Left lung (tissue), 10 donors: ENCODE data around the gene PCDHB8. TPM values are rescaled to one million over a fixed set of nuclear protein-coding genes. Genes with fewer than 3 reads are reported as not detected.
"Not testable (repeated sequence)": the region's sequence is repeated elsewhere in the genome, so short reads cannot be mapped to it uniquely, and the experiment has no call there.

Experiments used
- ATAC-seq: fragments of 200-7000 bp; cut with Tn5 transposase; one replicate; pipeline ENCODE4 v1.9.1; 2020; ENCODE audit warnings: moderate library complexity
- DNase-seq, 4 donors: peaks; one replicate each; pipeline ENCODE4 v3.0.0-alpha.2; 2013 to 2020
- H3K27ac ChIP-seq, 2 donors: fragments of 200-600 bp; sonication (generic) in 1 of 2; one replicate each; pipeline versions ENCODE4 v1.5.0 to v1.8.0; 2020 to 2021
- H3K27me3 ChIP-seq, 2 donors: fragments of 200-600 bp; sonication (generic) in 1 of 2; one replicate each; pipeline versions ENCODE4 v1.5.0 to v1.8.0; 2020 to 2021
- H3K36me3 ChIP-seq, 2 donors: fragments of 200-600 bp; sonication (generic) in 1 of 2; one replicate each; pipeline versions ENCODE4 v1.5.0 to v1.8.0; 2020 to 2021
- H3K4me1 ChIP-seq, 2 donors: fragments of 200-600 bp; one replicate each; pipeline ENCODE4 v1.8.0; 2021
- H3K4me3 ChIP-seq, 2 donors: fragments of 200-600 bp; sonication (generic) in 1 of 2; one replicate each; pipeline versions ENCODE4 v1.5.0 to v1.8.0; 2020 to 2021; ENCODE audit warnings: mild to moderate bottlenecking in 1 of 2
- H3K9me3 ChIP-seq, 2 donors: fragments of 200-600 bp; sonication (generic) in 1 of 2; one replicate each; pipeline versions ENCODE4 v1.5.0 to v1.8.0; 2020 to 2021
- CTCF ChIP-seq, 2 donors: fragments of 200-600 bp; sonication (generic) in 1 of 2; IDR thresholded peaks; one replicate each; pipeline versions ENCODE4 v1.5.0 to v1.8.0; 2021; ENCODE audit warnings: antibody characterized with exemption in 2 of 2
- intact Hi-C, 2 donors: fragments of 100-400 bp; cut with DNase I; formaldehyde crosslinking; loops; one replicate each; pipeline versions ENCODE4 v1.11.2 to v1.14.2; 2022
- polyA plus RNA-seq, 6 donors: library from polyadenylated mRNA; unstranded; fragments of 120-200 nt; gene quantifications; one replicate each; pipeline ENCODE4 v1.2.1, GENCODE V29; 2013; ENCODE audit not compliant: insufficient read length in 6 of 6
- total RNA-seq, 2 donors: library from RNA; stranded (reverse); fragmentation: NEBNext Ultra II Directional; extraction: Animal tissue kit (Norgen Biotek cat#: 25700); gene quantifications; one replicate each; pipeline ENCODE4 v1.2.1, GENCODE V29; 2021
- donor health status: DM: no; HTN: yes; CAD: no.
- donor health status: DM: no; HTN: no; CAD: no.

Gene PCDHB8
- total and polyA plus RNA-seq, 8 donors, result 0.72 to 3.7 (median 2.4) TPM

GRCh38 chr5:141172381-141173204 is 5.0 kb upstream of the PCDHB8 start, which contains the start of gene PCDHB7:
PCDHB7 (plus strand) TSS chr5:141172644; CDS start chr5:141172836, 192 bp downstream.
- peak in 1 of 2 donors; percentile 22 for TF ChIP-seq CTCF (IDR thresholded peaks at IDR 0.05)
- H3K4me3 ChIP-seq, result no peak within 1 kb of the TSS
- peak in 2 of 4 donors; percentile 18 to 47 for DNase-seq
- no peak for ATAC-seq
- H3K27ac ChIP-seq, result no peak within 1 kb of the TSS
- no peaks in the 10 kb centered on the region for H3K36me3 ChIP-seq
- peaks cover 0 to 52% of the 10 kb centered on the region in 2 donors for H3K9me3 ChIP-seq
- intact Hi-C loops, result no loop called here
- peaks cover 0 to 44% of the 10 kb centered on the region in 2 donors for H3K27me3 ChIP-seq
- H3K4me1 ChIP-seq, result no peaks in the 10 kb centered on the region

- ATAC-seq, result not testable (repeated sequence)
These were observed 3.1 kb upstream of the PCDHB8 start for GRCh38 chr5:141174291-141175104.

GRCh38 chr5:141175933-141176332 is 1.7 kb upstream of the PCDHB8 start:
- TF ChIP-seq CTCF (IDR thresholded peaks at IDR 0.05), result no peak
- intact Hi-C loops, result no loop called here
- H3K36me3 ChIP-seq, result no peaks in the 10 kb centered on the region

More at GRCh38 chr5:141174291-141175104, 3.1 kb upstream of the PCDHB8 start:
- H3K36me3 ChIP-seq, H3K27ac ChIP-seq, H3K4me3 ChIP-seq, H3K4me1 ChIP-seq, intact Hi-C loops: not testable (repeated sequence)
- H3K27me3 ChIP-seq, result peaks cover 0 to 53% of the 10 kb centered on the region in 2 donors
- DNase-seq, result peak in 1 of 4 donors; percentile 77
- H3K9me3 ChIP-seq, result peaks cover 0 to 58% of the 10 kb centered on the region in 2 donors

GRCh38 chr5:141179371-141179770 is 1.8 kb downstream of the PCDHB8 start:
- DNase-seq, intact Hi-C loops, ATAC-seq, H3K27ac ChIP-seq, H3K36me3 ChIP-seq, H3K4me3 ChIP-seq, H3K4me1 ChIP-seq: not testable (repeated sequence)
- Histone ChIP-seq H3K27me3 (peaks cover 0 to 72% of the 10 kb centered on the region in 2 donors), H3K9me3 (peaks cover 0 to 62% of the 10 kb centered on the region in 2 donors)

More at GRCh38 chr5:141175933-141176332, 1.7 kb upstream of the PCDHB8 start:
- Histone ChIP-seq H3K27me3 (peaks cover 0 to 60% of the 10 kb centered on the region in 2 donors), H3K4me1 (no peaks in the 10 kb centered on the region), H3K27ac (no peak overlapping the region), H3K9me3 (peaks cover 0 to 63% of the 10 kb centered on the region in 2 donors), H3K4me3 (no peak overlapping the region)
- DNase-seq, result no peak
- ATAC-seq, result no peak

- DNase-seq, intact Hi-C loops: not testable (repeated sequence)
These were observed 2.3 kb downstream of the PCDHB8 start for GRCh38 chr5:141179876-141180275.

GRCh38 chr5:141180313-141180712 is 2.7 kb downstream of the PCDHB8 start:
- intact Hi-C loops, result no loop called here
- no peaks in the 10 kb centered on the region for H3K36me3 ChIP-seq
- H3K27ac ChIP-seq, result no peak overlapping the region
- H3K9me3 ChIP-seq, result peaks cover 0 to 59% of the 10 kb centered on the region in 2 donors
- no peak for DNase-seq
- no peak for ATAC-seq
- no peak overlapping the region for H3K4me3 ChIP-seq
- H3K4me1 ChIP-seq, result no peaks in the 10 kb centered on the region
- peaks cover 0 to 69% of the 10 kb centered on the region in 2 donors for H3K27me3 ChIP-seq
- no peak for TF ChIP-seq CTCF (IDR thresholded peaks at IDR 0.05)

More at GRCh38 chr5:141179876-141180275, 2.3 kb downstream of the PCDHB8 start:
- not testable (repeated sequence) for H3K36me3 ChIP-seq, ATAC-seq, H3K4me3 ChIP-seq, H3K27ac ChIP-seq, H3K4me1 ChIP-seq
- Histone ChIP-seq H3K9me3 (peaks cover 0 to 62% of the 10 kb centered on the region in 2 donors), H3K27me3 (peaks cover 0 to 72% of the 10 kb centered on the region in 2 donors)
